GM12878 (cell line): ENCODE data around the gene LANCL3.

Source experiments
- EP300 ChIP-seq, 2 experiments: fragments of 150-350 bp in 1 of 2; IDR thresholded peaks; 2 replicates each; pipeline ENCODE4 v1.6.1; 2011 to 2012; ENCODE audit warnings: low read depth in 2 of 2, low read length in 2 of 2, borderline replicate concordance in 1 of 2, improper control_type of control experiment in 1 of 2, inconsistent platforms in 1 of 2; ENCODE audit not compliant: control insufficient read depth in 1 of 2
- JUNB ChIP-seq: IDR thresholded peaks from 2 replicates; pipeline ENCODE4 v1.6.1; 2016; ENCODE audit warnings: antibody characterized with exemption, mild to moderate bottlenecking
- MTA3 ChIP-seq: IDR thresholded peaks from 2 replicates; pipeline ENCODE4 v1.6.1; 2012; ENCODE audit warnings: low read length, inconsistent platforms, borderline replicate concordance
- NRF1 ChIP-seq: conservative IDR thresholded peaks from 2 replicates; pipeline ENCODE4 v1.6.1; 2011; ENCODE audit warnings: mild to moderate bottlenecking, low read depth, low read length, improper control_type of control experiment
- ZZZ3 ChIP-seq: IDR thresholded peaks from 2 replicates; pipeline ENCODE4 v1.6.1; 2011; ENCODE audit warnings: low read depth; ENCODE audit not compliant: control insufficient read depth, insufficient read length
- TF ChIP-seq, protein P1 (sequence below): IDR thresholded peaks from 2 replicates; pipeline ENCODE4 v1.6.1; 2012; ENCODE audit warnings: low read depth, low read length, improper control_type of control experiment
- TF ChIP-seq, protein P2 (sequence below), 3 experiments: IDR thresholded peaks in 2 of 3; conservative IDR thresholded peaks in 1 of 3; 2 replicates each; pipeline ENCODE4 v1.5.1; 2011; ENCODE audit warnings: low read depth in 3 of 3, low read length in 3 of 3, mild to moderate bottlenecking in 3 of 3, control low read depth in 2 of 3, moderate library complexity in 2 of 3, inconsistent platforms in 1 of 3, mixed read lengths in 1 of 3; ENCODE audit not compliant: control insufficient read depth in 2 of 3, insufficient read depth in 1 of 3; ENCODE audit errors: extremely low read depth in 1 of 3

DNA sequence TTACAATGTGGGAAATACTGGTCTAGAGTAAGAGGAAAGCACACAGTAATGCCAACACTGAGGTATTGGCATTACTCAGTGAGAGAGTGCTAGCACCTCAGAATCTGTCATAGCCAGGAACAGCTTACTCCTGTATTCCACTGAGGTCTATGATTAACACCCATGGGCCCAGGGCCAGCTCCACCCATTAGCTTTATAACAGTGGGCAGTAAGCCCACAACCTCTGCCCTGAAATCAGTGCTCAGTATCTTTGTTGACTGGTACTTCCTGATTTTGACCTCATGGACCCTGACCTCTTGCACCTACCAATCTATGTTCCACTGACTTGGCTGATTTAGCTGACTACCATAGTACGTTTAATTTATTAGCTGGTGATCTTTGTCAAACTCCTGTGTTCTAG, 56.1 kb downstream of the LANCL3 start:
- TF ChIP-seq JUNB (no peak), EP300 (IDR thresholded peaks at IDR 0.05; ENCODE audit: borderline replicate concordance in 1 of 2, control insufficient read depth in 1 of 2, low read depth in 2 of 2, low read length in 2 of 2) (no peak), MTA3 (no peak), ZZZ3 (no peak), NRF1 (no peak)
- TF ChIP-seq, protein P1, sequence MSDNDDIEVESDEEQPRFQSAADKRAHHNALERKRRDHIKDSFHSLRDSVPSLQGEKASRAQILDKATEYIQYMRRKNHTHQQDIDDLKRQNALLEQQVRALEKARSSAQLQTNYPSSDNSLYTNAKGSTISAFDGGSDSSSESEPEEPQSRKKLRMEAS: no peak
- TF ChIP-seq, protein P2, sequence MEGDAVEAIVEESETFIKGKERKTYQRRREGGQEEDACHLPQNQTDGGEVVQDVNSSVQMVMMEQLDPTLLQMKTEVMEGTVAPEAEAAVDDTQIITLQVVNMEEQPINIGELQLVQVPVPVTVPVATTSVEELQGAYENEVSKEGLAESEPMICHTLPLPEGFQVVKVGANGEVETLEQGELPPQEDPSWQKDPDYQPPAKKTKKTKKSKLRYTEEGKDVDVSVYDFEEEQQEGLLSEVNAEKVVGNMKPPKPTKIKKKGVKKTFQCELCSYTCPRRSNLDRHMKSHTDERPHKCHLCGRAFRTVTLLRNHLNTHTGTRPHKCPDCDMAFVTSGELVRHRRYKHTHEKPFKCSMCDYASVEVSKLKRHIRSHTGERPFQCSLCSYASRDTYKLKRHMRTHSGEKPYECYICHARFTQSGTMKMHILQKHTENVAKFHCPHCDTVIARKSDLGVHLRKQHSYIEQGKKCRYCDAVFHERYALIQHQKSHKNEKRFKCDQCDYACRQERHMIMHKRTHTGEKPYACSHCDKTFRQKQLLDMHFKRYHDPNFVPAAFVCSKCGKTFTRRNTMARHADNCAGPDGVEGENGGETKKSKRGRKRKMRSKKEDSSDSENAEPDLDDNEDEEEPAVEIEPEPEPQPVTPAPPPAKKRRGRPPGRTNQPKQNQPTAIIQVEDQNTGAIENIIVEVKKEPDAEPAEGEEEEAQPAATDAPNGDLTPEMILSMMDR (IDR thresholded peaks at IDR 0.05 in 2 of 3, conservative IDR thresholded peaks at IDR 0.05 in 1 of 3; ENCODE audit: control insufficient read depth in 2 of 3, extremely low read depth in 1 of 3, insufficient read depth in 1 of 3, low read depth in 3 of 3, low read length in 3 of 3): no peak
